H9 (cell line): ENCODE data around the gene CLIP4. TPM values are rescaled to one million over a fixed set of nuclear protein-coding genes. Genes with fewer than 3 reads are reported as not detected.
A peak's percentile ranks its signal among the peaks of the same experiment; 100 is the strongest.

Source experiments
- DNase-seq: peaks from one replicate; pipeline ENCODE4 v3.0.0-alpha.2; 2017
- H2AFZ ChIP-seq: one replicate; pipeline ENCODE4 v1.6.1; 2013; ENCODE audit warnings: mild to moderate bottlenecking, low read length, control low read depth, moderate library complexity
- H2AK5ac ChIP-seq: 2 replicates; pipeline ENCODE4 v1.6.1; 2013; ENCODE audit warnings: low read length, control low read depth, mixed read lengths; ENCODE audit not compliant: insufficient read length
- H2BK120ac ChIP-seq: one replicate; pipeline ENCODE4 v1.6.1; 2013; ENCODE audit warnings: low read depth, mild to moderate bottlenecking, low read length, control low read depth, inconsistent platforms; ENCODE audit not compliant: poor library complexity, severe bottlenecking
- H2BK12ac ChIP-seq: 2 replicates; pipeline ENCODE4 v1.6.1; 2013; ENCODE audit warnings: low read length, control low read depth, mixed read lengths, low read depth; ENCODE audit not compliant: insufficient read length
- H2BK15ac ChIP-seq: 2 replicates; pipeline ENCODE4 v1.6.1; 2013; ENCODE audit warnings: low read depth, low read length, control low read depth
- H2BK20ac ChIP-seq: one replicate; pipeline ENCODE4 v1.6.1; 2013; ENCODE audit warnings: low read depth, mild to moderate bottlenecking, low read length, control low read depth, inconsistent platforms; ENCODE audit not compliant: poor library complexity, severe bottlenecking
- H2BK5ac ChIP-seq: 2 replicates; pipeline ENCODE4 v1.6.1; 2013; ENCODE audit warnings: low read length, control low read depth, mixed read lengths; ENCODE audit not compliant: insufficient read length
- H3K14ac ChIP-seq: 2 replicates; pipeline ENCODE4 v1.6.1; 2013; ENCODE audit warnings: low read length, control low read depth; ENCODE audit not compliant: insufficient read depth
- H3K18ac ChIP-seq: 2 replicates; pipeline ENCODE4 v1.6.1; 2013; ENCODE audit warnings: low read depth, mild to moderate bottlenecking, mixed read lengths, low read length, control low read depth; ENCODE audit not compliant: insufficient read length
- H3K23ac ChIP-seq: 2 replicates; pipeline ENCODE4 v1.6.1; 2013; ENCODE audit warnings: low read length, control low read depth, mixed read lengths, low read depth; ENCODE audit not compliant: insufficient read length
- H3K23me2 ChIP-seq: 2 replicates; pipeline ENCODE4 v1.6.1; 2013; ENCODE audit warnings: low read depth, mild to moderate bottlenecking, mixed read lengths, low read length, control low read depth; ENCODE audit not compliant: insufficient read length, poor library complexity, severe bottlenecking
- H3K27ac ChIP-seq: 2 replicates; pipeline ENCODE4 v1.5.1; 2013; ENCODE audit warnings: low read length, control low read depth, mixed read lengths, low read depth; ENCODE audit not compliant: insufficient read length
- H3K27me3 ChIP-seq: 2 replicates; pipeline ENCODE4 v1.6.1; 2013; ENCODE audit warnings: low read length, control low read depth, inconsistent platforms; ENCODE audit not compliant: insufficient read depth
- H3K4ac ChIP-seq: 2 replicates; pipeline ENCODE4 v1.6.1; 2013; ENCODE audit warnings: low read depth, mild to moderate bottlenecking, control low read depth, inconsistent platforms, low read length, moderate library complexity
- H3K4me1 ChIP-seq: 2 replicates; pipeline ENCODE4 v1.6.1; 2013; ENCODE audit warnings: low read length, control low read depth, inconsistent platforms; ENCODE audit not compliant: insufficient read depth
- H3K4me2 ChIP-seq: 2 replicates; pipeline ENCODE4 v1.6.1; 2013; ENCODE audit warnings: low read length, control low read depth, mixed read lengths; ENCODE audit not compliant: insufficient read length, insufficient read depth
- H3K56ac ChIP-seq: 2 replicates; pipeline ENCODE4 v1.6.1; 2013; ENCODE audit warnings: low read depth, mild to moderate bottlenecking, mixed read lengths, low read length, control low read depth; ENCODE audit not compliant: insufficient read length
- H3K79me1 ChIP-seq: 2 replicates; pipeline ENCODE4 v1.6.1; 2013; ENCODE audit warnings: low read depth, mild to moderate bottlenecking, moderate library complexity, low read length, control low read depth, inconsistent platforms; ENCODE audit not compliant: insufficient read depth, poor library complexity, severe bottlenecking
- H3K79me2 ChIP-seq: 2 replicates; pipeline ENCODE4 v1.6.1; 2013; ENCODE audit warnings: low read length, control low read depth, inconsistent platforms; ENCODE audit not compliant: insufficient read depth
- H3K9ac ChIP-seq: 2 replicates; pipeline ENCODE4 v1.6.1; 2013; ENCODE audit warnings: low read length, control low read depth, mixed read lengths; ENCODE audit not compliant: insufficient read length; ENCODE audit errors: extremely low read depth
- H3K9me3 ChIP-seq: one replicate; pipeline ENCODE4 v1.6.1; 2013; ENCODE audit warnings: low read depth, low read length, inconsistent platforms; ENCODE audit not compliant: control insufficient read depth
- H3T11ph ChIP-seq: one replicate; pipeline ENCODE4 v1.6.1; 2013; ENCODE audit warnings: mild to moderate bottlenecking, low read length, control low read depth, inconsistent platforms
- H4K20me1 ChIP-seq: one replicate; pipeline ENCODE4 v1.6.1; 2013; ENCODE audit not compliant: control insufficient read depth, insufficient read length, insufficient read depth
- H4K5ac ChIP-seq: 2 replicates; pipeline ENCODE4 v1.6.1; 2013; ENCODE audit warnings: low read depth, mild to moderate bottlenecking, mixed read lengths, low read length, control low read depth; ENCODE audit not compliant: insufficient read length
- H4K8ac ChIP-seq: replicated peaks from 2 replicates; pipeline ENCODE4 v1.6.1; 2013; ENCODE audit warnings: low read length, control low read depth, mixed read lengths, low read depth; ENCODE audit not compliant: insufficient read length
- H4K91ac ChIP-seq: 2 replicates; pipeline ENCODE4 v1.6.1; 2013; ENCODE audit warnings: low read depth, mild to moderate bottlenecking, moderate library complexity, mixed read lengths, low read length, control low read depth; ENCODE audit not compliant: insufficient read length
- H3K27ac Mint-ChIP-seq, 3 experiments: 2 replicates in 2 of 3; 3 replicates in 1 of 3; pipeline ENCODE4 v1.8.0; 2020 to 2021; ENCODE audit warnings: mixed read lengths in 3 of 3, mild to moderate bottlenecking in 1 of 3, moderate library complexity in 1 of 3
- H3K27me3 Mint-ChIP-seq: 2 replicates; pipeline ENCODE4 v1.8.0; 2021; ENCODE audit warnings: low read depth, mild to moderate bottlenecking, moderate library complexity, mixed read lengths
- H3K36me3 Mint-ChIP-seq, 3 experiments: 2 replicates in 2 of 3; 3 replicates in 1 of 3; pipeline ENCODE4 v1.8.0; 2020 to 2021; ENCODE audit warnings: low read depth in 3 of 3, mixed read lengths in 3 of 3; ENCODE audit not compliant: insufficient read depth in 1 of 3
- H3K4me1 Mint-ChIP-seq, 2 experiments: 2 replicates each; pipeline ENCODE4 v1.8.0; 2020; ENCODE audit warnings: mixed read lengths in 2 of 2
- H3K4me3 Mint-ChIP-seq, 2 experiments: 2 replicates in 1 of 2; 3 replicates in 1 of 2; pipeline ENCODE4 v1.8.0; 2020 to 2021; ENCODE audit warnings: mild to moderate bottlenecking in 2 of 2, mixed read lengths in 2 of 2, moderate library complexity in 1 of 2
- H3K9me3 Mint-ChIP-seq, 2 experiments: 2 replicates in 1 of 2; 3 replicates in 1 of 2; pipeline ENCODE4 v1.8.0; 2020; ENCODE audit warnings: mild to moderate bottlenecking in 2 of 2, mixed read lengths in 2 of 2, moderate library complexity in 1 of 2
- CTCF ChIP-seq: fragments of 200-600 bp; sonication (generic); conservative IDR thresholded peaks from 3 replicates; pipeline ENCODE4 v1.8.0; 2021; ENCODE audit warnings: antibody characterized with exemption, mild to moderate bottlenecking
- WGBS: extraction: QIAGEN DNeasy Blood & Tissue Kit; methylation state at CpG from one replicate; pipeline ENCODE4 v1.1.7; 2013; ENCODE audit warnings: missing lambda C conversion rate, low lambda C conversion rate, mixed read lengths; ENCODE audit not compliant: insufficient read length; ENCODE audit errors: extremely low coverage; 5-methylcytosine and 5-hydroxymethylcytosine counted together
- total RNA-seq: library from RNA; stranded (reverse); gene quantifications from 2 replicates; pipeline ENCODE4 v1.2.1, GENCODE V29; 2021

CLIP4 gene
- total RNA-seq, 1 experiment from 2014 or later = 0.66 TPM

- no peak for DNase-seq
- H3K18ac ChIP-seq = no peak overlapping the region
- Mint-ChIP-seq H3K27me3 (peaks cover 2% of the 10 kb centered on the region; the same call in 1 of the 2 replicates), H3K27ac (no peak overlapping the region; a peak in 1 of 7 replicates), H3K36me3 (no peaks in the 10 kb centered on the region), H3K4me1 (peaks cover 0 to 5% of the 10 kb centered on the region in 2 experiments; a peak in 2 of 4 replicates), H3K4me3 (no peak overlapping the region), H3K9me3 (no peaks in the 10 kb centered on the region)
- H3K27me3 ChIP-seq = no peaks in the 10 kb centered on the region
- H3T11ph ChIP-seq = no peak overlapping the region
- H3K23ac ChIP-seq = no peak overlapping the region
- H3K9me3 ChIP-seq = no peaks in the 10 kb centered on the region
- no peak overlapping the region for H2BK12ac ChIP-seq
- no peak overlapping the region for H2BK120ac ChIP-seq
- no peaks in the 10 kb centered on the region for H3K79me2 ChIP-seq
- H2BK15ac ChIP-seq = no peak overlapping the region
- H3K14ac ChIP-seq = no peak overlapping the region; the same call in 1 of the 2 replicates
- no peak overlapping the region for H3K4me2 ChIP-seq
- TF ChIP-seq CTCF = no peak
- no peak overlapping the region for H3K56ac ChIP-seq
- H4K20me1 ChIP-seq = no peaks in the 10 kb centered on the region
- no peak overlapping the region for H4K5ac ChIP-seq
- H3K4me1 ChIP-seq = no peaks in the 10 kb centered on the region
- H2AK5ac ChIP-seq = no peak overlapping the region
- no peak overlapping the region for H3K9ac ChIP-seq
- no peak overlapping the region for H2AFZ ChIP-seq
- no peak overlapping the region for H4K8ac ChIP-seq
- no peaks in the 10 kb centered on the region for H3K79me1 ChIP-seq
- H2BK5ac ChIP-seq = no peak overlapping the region
- H4K91ac ChIP-seq = peak overlapping the region; percentile 39
- no peak overlapping the region for H3K4ac ChIP-seq
- no peak overlapping the region for H3K27ac ChIP-seq
- H2BK20ac ChIP-seq = no peak overlapping the region
- WGBS = no CpG with 5 or more reads among the region's 8 CpGs
- H3K23me2 ChIP-seq = no peaks in the 10 kb centered on the region
Observed at GRCh38 chr2:29072251-29072650, 43.0 kb upstream of the CLIP4 start.
